HG03045 (cell line): ENCODE results near the gene RCOR1.
"Not testable (repeated sequence)": the region's sequence is repeated elsewhere in the genome, so short reads cannot be mapped to it uniquely, and the experiment has no call there.

Source experiments
- ATAC-seq: cut with Tn5 transposase; IDR thresholded peaks from one replicate; pipeline ENCODE4 v1.9.1; 2021; ENCODE audit warnings: mild to moderate bottlenecking, moderate library complexity; ENCODE audit not compliant: unreplicated experiment

Gene RCOR1

DNA sequence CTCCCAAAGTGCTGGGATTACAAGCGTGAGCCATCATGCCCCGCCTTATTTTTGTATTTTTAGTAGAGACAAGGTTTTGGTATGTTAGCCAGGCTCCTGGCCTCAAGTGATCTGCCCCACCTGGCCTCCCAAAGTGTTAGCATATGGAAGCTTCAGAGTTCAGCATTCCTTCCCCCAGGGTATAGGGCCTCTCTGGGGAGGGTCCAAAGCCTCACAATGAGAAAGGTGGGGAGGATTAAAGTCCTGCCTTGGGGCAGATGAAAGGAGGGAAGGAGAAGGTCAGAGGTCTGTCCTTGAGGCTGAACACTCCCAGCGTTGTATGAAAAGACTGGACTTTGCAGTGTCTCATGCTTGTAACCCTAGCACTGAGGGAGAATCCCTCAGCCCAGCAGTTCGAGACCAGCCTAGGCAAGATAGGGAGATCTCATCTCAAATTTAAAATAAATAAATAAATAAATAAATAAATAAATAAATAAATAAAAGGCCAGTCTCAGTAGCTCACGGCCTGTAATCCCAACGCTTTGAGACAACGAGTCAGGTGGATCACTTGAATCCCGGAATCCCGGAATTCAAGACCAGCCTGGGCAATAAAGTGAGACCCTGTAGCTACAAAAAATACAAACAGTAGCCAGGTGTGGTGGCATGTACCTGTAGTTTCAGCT lies 22.0 kb upstream of the RCOR1 start:
- no peak for ATAC-seq

DNA sequence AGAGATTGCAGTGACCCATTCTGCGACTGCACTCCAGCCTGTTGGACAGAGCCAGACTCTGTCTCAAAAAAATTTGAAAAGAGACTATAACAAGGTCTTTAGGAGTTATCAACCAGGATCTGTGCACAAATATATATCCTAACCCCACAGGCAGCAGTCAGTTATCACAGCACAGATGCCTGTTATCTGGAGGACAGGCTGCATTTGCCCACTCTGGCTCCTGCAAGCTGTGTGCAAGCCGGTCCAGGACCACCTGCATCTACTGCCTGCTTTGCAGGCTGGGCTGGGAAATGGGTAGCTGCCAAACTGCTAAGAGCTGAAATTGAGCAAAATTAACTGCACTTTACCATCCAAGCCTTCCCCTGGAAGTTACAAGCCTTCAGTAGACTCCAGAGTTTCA lies 21.4 kb upstream of the RCOR1 start:
- ATAC-seq = no peak

DNA sequence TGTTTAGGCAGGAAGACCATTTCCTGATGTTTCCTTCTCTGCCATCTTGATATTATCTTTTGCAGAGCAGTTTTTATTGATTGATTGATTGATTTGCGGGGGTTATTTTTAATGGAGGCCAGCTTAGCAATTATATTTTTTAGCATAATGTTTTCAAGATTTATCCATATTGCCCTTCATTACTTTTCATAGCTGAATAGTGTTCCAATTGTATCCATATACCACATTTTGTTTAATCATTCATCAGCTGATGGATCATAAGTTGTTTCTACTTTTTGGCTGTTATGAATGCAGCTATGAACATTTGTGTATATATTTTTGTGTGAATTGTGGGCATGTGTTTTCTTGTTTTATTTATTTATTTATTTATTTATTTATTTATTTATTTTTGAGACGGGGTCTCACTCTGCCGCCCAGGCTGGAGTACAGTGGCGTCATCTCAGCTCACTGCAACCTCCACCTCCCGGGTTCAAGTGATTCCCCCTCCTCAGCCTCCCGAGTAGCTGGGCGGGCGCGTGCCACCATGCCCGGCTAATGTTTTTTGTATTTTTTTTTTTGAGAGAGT lies 20.9 kb upstream of the RCOR1 start:
- no peak for ATAC-seq

DNA sequence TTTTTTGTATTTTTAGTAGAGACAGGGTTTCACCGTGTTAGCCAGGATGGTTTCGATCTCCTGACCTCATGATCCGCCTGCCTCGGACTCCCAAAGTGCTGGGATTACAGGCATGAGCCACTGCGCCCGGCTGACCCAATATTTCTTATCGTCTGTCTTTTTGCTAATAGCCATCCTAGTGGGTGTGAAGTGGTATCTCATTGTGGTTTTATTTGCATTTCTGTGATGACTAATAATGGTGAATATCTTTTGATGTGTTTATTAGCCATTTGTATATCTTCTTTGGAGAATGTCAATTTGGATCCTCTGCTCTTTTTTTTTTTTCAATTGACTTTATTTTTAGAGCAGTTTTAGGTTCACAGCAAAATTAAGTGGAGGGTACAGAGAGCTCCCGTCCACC lies 19.3 kb upstream of the RCOR1 start:
- not testable (repeated sequence) for ATAC-seq

DNA sequence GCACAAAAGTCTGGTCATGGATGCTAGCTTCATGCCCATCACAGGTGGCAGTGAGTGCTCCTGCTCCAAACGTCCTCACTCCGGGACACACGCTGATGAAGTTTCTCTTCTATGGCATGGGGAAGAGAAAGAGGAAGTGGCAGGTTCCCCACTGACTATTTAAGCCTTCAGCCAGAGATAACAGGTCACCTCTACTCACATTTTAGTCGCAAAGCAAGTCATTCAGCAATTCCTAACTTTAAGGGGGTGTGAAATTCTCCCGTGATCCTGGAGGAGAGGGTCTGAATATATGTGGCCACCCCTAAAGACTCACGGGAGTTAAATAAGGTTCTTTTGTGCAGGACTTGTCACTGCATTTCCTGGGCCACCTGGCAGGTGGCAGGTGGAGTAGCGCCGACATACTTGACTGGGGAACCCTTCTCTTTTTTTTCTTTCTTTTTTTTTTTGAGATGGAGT lies 18.8 kb upstream of the RCOR1 start:
- no peak for ATAC-seq

DNA sequence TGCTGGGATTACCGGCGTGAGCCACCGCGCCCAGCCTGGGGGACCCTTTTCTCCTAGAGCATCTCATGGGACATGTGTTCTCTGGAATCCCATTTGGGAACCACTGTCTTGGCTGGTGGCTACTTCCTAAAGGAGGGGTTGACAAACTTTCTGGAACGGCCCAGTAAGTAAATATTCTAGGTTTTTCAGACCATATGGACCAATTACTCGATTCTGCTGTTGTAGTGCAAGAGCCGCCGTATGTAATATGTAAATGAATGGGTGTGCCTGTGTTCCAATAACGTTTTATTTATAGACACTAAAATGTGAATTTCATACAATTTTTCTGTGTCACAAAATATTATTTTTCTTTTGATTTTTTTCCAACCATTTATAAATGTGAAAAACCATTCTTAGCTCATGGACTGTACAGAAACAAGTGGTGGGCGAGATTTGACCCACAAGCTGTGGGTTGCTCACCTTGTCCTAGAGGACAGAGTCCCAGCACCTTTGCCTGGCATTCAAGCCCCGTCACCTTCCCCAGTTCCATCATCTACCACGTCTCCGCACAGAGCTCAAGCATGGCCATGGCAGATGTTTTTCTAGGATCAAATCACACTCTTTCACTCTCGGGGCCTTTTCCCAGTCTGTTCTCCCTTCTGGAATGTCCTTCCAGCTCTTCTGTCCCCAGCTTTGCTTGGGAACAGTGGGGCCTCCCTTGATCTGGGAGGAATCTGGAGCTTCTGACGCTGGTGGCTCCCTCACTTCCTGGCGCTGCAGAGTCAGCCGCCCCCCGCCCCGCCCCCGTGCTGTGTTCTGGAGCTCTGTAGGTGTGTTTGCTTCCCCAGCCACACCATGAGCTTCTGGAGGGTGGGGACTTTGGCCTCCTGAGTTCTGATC lies 17.9 kb upstream of the RCOR1 start:
- ATAC-seq = no peak

DNA sequence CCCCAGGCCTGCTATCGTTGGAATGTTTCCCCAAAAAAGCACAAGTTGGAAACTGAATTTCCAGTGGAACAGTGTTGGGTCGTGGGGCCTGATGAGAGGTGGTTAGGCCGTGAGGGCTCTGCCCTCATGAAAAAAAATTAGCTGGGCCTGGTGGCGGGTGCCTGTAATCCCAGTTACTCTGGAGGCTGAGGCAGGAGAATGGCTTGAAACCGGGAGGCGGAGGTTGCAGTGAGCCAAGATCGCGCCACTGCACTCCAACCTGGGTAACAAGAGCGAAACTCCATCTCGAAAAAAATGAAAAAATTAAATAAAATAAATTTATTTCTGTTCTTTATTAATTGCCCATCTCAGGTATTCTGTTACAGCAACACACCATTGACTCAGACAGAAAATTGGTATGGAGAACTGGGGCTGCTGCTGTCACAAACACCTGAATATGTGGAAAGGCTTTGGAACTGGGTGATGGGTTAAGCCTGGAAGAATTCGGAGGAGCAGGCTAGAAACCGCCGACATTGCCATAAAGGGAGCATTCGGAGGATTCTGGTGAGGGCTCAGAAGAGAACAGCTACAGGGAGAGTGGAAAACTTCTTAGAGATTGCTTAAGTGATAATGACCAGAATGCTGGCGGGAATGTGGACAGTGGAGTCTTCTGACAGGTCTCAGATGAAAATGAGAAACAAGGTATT lies 17.1 kb upstream of the RCOR1 start:
- ATAC-seq = no peak

DNA sequence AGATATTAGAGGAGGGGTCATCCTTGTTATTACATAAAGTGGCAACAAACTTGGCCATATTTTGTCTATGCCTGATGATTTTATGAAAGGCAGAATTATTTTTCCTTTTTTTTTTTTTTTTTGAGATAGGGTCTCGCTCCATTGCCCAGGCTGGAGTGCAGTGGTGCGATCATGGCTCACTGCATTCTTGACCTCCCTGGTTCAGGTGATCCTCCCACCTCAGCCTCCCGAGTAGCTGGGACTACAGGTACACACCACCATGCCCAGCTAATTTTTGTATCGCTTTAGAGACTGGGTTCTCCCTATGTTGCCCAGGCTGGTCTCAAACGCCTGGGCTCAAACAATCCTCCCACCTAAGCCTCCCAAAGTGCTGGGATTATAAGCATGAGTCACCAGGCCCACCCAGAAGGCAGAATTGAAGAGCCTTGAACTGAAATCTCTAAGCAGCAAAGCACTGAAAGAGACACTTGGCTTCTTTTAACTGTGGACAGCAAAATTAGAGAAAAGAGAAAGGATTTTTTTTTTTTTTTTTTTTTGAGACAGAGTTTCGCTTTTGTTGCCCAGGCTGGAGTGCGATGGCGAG lies 16.5 kb upstream of the RCOR1 start:
- not testable (repeated sequence) for ATAC-seq

DNA sequence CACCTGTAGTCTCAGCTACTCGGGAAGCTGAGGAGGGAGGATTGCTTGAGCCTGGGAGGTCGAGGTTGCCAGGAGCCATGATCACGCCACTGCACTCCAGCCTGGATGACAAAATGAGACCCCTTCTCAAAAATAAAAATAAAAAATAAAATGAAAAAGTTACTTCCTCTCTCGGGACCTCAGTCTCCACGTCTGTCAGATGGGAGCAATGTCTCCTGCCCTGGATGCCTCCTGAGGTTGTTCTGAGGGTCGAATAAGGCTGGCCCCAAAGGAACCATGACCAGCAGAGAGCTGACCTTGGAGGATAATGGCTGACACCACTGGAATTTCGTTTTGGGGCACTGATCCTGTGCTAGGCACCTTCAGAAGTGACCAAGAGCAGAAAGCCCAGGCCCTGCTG lies 13.6 kb upstream of the RCOR1 start:
- ATAC-seq = no peak

DNA sequence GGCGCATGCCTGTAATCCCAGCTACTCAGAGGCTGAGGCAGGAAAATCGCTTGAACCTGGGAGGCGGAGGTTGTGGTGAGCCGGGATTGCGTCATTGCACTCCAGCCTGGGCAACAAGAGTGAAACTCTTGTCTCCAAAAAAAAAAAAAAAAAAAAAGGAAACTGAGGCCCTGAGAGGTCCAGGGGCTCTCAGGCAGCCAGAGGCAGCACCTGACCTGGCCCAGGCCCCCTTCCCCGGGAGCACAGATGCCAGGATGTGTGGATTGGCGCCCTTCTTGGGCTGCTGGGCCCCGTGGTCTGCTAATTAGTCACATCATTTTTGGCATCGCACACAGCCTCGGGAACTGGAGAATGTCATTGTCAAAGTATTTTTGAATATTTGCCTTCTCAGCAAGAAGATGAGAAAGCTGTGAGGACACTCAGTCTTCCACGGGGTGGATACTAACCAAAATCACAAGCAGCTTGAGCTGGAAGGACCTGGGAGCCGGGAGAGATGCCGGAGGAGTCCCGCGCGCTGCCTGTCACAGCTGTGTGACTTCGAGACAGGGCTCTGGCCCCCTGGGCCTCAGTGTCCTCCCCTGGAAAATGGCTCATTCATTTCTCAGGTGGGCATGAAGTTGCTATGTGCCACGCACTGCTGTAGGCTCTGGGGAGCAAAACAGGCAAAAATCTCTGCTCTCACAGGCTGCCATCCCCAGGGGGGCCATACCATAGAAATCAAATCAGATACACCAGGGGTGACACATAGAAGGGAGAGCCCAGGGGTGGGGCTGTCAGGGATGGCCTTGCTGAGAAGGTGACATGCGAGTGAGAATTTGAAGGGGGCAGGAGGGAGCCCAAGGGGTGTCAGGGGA lies 12.5 kb upstream of the RCOR1 start:
- ATAC-seq = no peak

DNA sequence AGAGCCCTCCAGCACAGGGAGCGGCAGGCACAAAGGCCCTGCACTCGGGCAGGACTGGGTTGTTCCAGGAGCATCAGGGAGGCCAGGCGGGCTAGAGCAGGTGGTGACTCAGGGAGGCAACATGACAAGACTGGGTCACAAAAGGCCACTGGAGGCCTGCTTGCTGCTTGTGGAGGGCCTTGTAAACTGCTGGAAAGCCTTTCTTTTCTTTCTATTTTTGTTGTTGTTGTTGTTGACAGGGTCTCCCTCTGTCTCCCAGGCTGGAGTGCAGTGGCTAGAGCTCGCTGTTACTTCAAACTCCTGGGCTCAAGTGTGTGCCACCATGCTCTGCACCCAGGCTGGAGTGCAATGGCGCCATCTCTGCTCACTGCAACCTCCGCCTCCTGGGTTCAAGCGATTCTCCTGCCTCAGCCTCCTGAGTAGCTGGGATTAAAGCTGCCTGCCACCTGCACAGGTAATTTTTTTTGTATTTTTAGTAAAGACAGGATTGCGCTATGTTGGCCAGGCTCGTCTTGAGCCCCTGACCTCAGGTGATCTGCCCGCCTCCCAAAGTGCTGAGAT lies 11.8 kb upstream of the RCOR1 start:
- ATAC-seq = no peak

DNA sequence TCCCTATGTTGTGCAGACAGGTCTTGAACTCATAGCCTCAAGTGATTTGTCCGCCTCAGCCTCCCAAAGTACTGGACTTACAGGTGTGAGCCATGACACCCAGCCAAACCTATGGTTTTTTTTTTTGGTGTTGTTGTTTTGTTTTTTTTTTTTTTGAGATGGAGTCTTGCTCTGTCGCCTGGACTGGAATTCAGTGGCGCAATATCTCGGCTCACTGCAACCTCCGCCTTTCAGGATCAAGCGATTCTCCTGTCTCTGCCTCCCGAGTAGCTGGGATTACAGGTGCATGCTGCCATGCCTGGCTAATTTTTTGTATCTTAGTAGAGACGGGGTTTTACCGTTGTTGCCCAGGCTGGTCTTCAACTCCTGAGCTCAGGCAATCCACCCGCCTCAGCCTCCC lies 11.3 kb upstream of the RCOR1 start:
- no peak for ATAC-seq

DNA sequence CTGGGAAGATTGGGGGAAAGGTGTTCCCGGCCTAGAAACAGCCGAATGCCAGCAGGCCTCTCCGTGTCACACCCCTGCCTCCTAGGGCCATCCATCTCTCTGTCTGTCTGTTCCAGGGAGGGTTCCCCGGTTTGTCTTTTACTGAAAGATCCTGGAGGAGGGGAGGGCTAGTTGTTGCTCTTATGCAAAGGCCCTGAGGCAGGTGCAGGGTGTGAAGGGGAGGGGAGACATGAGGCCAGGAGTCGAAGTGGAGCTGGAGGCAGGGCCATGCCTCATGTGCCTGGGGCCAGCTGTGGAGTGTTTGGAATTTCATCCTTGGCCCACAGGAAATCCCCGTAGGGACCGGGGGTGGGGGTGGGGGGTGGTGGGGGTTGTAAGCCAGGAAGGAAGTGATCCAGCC lies 8.7 kb upstream of the RCOR1 start:
- ATAC-seq = no peak

DNA sequence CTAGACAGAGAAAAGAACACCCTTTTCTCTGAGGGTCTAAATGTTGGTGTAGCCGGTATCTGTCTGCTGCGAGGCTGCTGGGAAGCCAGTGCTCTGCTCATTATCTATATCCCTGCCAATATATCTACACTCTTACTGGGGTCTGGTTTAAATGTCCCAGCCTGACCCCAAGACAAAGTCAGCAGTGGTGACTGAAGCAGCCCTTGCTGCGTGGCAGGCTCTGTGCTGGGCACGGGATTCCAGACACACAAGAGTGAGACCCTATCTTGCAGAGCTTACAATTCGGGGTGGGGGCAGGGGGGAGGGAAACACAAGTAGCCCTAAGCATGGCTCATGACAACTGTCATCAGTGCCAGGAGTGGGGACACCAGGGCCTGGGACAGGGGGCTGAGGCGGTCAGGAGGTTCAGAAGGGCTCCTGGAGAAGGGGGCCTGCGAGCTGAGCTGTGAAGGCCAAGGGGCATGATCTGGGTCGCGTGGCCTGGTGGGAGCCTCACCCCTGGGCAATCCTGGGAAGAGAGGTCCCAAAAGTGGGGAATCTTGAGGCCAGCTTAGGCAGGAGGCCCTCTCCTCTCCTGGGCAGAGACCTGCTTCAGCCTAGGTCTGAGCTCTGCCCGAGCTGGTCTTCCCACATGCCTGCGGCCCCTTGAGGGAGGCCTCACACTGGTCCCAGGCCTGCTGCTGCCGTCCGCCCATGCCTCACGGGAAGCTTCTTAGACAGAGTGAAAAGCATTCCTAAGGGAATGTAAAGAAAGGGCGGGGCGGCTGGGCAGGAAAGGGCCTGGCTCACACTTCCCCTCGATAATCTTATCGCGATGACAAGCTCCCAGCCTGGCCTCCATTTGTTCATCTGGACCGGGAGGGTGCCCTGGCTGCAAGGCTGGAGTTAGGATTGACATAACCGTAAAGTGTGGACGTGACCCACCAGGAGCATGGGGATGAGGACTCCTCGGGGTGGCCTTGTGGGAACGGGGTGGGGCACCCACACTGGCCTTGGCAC lies 7.3 kb upstream of the RCOR1 start:
- no peak for ATAC-seq

DNA sequence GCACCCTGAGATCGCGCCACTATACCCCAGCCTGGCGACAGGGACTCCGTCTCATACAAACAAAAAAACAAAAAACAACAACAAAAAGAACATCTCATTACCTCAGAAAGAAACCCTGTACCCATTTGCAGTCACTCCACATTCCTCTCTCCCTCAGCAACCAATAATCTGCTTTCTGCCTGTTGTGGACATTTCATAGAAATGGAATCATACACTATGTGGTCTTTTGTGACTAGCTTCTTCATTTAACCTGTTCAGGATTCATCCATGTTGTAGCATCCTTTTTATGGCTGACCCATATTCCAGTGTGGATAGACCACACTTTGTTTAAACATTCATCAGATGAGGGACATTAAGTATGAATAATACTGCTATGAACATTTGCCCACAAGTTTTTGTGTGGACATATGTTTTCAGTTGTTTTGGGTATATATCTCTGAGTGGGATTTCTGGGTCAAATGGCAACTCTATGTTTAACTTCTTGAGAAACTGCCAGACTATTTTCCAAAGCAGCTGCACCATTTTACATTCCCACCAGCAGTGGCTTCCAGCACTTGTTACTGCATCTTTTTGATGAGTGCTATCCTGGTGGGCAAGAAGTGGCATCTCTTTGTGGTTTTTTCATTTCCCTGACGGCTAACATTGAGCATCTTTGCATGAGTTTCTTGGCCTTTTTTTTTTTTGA lies 5.9 kb upstream of the RCOR1 start:
- ATAC-seq = no peak

DNA sequence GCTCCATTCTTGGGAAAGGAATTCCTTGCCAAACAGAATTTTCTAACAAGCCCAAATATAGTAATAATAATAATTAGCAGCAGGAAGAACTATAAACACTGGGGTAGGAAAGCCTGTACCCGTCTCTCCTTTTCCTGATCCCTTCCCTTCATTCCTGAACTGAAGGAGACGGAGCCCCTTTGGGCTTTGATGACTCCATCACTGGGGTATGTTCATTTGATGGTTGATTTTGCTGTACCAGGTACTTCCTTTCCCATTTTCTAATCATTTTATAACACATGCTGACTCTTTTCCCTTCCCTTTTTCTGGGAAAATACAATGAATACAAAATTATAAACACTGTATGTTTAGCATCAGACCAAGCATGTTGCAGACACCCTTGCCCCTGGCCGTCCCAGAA lies 3.6 kb upstream of the RCOR1 start:
- ATAC-seq = no peak

DNA sequence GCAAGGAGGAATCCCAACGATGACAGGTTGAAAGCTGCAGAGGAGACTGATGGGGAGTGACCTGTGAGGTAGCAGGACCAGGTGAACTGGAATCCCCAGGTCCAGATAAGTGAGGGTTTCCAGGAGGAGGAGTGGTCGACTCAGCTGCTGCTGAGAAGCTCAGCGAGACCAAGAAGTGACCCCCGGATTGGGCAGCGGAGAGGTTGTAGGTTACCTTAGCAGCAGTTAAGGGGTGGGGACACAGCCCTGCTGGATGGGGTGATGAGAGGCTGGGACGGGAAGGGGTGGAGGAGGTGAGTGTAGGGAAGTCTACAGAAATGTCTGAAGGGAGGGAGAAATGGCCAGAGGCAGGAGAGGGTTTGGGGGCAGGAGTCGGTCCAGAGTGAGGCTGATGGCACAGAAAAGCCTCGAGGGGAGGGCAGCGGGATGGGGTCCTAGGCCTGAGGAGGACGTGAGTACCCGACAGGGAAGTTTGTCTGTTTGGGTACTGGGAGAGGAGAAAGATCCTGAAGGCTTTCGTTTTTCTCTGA lies 2.6 kb upstream of the RCOR1 start:
- no peak for ATAC-seq

DNA sequence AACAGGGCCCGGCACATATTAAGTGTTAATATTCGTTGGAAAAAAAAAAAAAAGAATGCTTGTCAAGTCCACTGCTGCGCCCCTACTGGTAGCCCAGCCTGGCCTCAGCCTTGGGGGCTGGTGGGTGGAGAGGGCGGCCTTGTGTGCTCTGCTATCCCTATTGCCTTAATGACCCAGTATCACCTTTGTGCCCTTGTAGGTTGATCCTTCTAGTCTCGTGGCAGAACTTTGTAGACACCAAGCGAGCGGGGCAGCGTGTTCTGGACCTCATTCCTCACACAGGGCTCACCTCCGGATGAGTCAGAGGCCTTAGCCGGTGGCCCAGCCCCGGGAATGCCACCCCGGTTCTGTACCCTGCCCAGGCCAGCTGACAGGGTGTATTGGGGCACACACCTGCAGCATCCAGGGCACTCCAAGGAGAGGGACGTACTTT lies 1.8 kb upstream of the RCOR1 start:
- no peak for ATAC-seq
